Muscle of leg (tissue), 11 donors: ENCODE results near the gene PLEKHA6. TPM values are rescaled to one million over a fixed set of nuclear protein-coding genes. Genes with fewer than 3 reads are reported as not detected.

ENCODE experiments used
- DNase-seq: peaks from one replicate; pipeline ENCODE4 v3.0.0; 2013
- H3K27ac ChIP-seq: one replicate; pipeline ENCODE4 v1.5.1; 2013; ENCODE audit warnings: mild to moderate bottlenecking, low read length, control low read depth
- H3K27me3 ChIP-seq: one replicate; pipeline ENCODE4 v1.6.1; 2013; ENCODE audit warnings: low read length; ENCODE audit not compliant: control insufficient read depth, insufficient read depth
- H3K36me3 ChIP-seq: one replicate; pipeline ENCODE4 v1.6.1; 2013; ENCODE audit warnings: low read length; ENCODE audit not compliant: control insufficient read depth, insufficient read depth
- H3K4me1 ChIP-seq: one replicate; pipeline ENCODE4 v1.6.1; 2013; ENCODE audit warnings: low read length; ENCODE audit not compliant: control insufficient read depth, insufficient read depth
- H3K4me3 ChIP-seq: one replicate; pipeline ENCODE4 v1.5.1; 2013; ENCODE audit warnings: low read length, control low read depth
- H3K9me3 ChIP-seq: replicated peaks from 2 replicates; pipeline ENCODE4 v1.6.1; 2013; ENCODE audit warnings: low read depth, low read length; ENCODE audit not compliant: control insufficient read depth
- WGBS: methylation state at CpG from one replicate; pipeline ENCODE4 v1.1.5; 2013; ENCODE audit warnings: missing lambda C conversion rate; ENCODE audit not compliant: insufficient coverage; 5-methylcytosine and 5-hydroxymethylcytosine counted together
- polyA plus RNA-seq, 8 donors: library from polyadenylated mRNA; unstranded; fragments of 120-200 nt; gene quantifications; one replicate each; pipeline versions ENCODE4 v1.2.1 to v1.2.3, GENCODE V29; 2013; ENCODE audit warnings: inconsistent platforms in 1 of 8, low replicate concordance in 1 of 8; ENCODE audit not compliant: insufficient read length in 8 of 8, insufficient read depth in 1 of 8
- total RNA-seq: library from RNA; stranded (reverse); fragments of 120-200 nt; gene quantifications from one replicate; pipeline ENCODE4 v1.2.4, GENCODE V29; 2013

PLEKHA6 gene
- total and polyA plus RNA-seq, 9 donors = 2.2 to 10.0 (median 4.8) TPM

DNA sequence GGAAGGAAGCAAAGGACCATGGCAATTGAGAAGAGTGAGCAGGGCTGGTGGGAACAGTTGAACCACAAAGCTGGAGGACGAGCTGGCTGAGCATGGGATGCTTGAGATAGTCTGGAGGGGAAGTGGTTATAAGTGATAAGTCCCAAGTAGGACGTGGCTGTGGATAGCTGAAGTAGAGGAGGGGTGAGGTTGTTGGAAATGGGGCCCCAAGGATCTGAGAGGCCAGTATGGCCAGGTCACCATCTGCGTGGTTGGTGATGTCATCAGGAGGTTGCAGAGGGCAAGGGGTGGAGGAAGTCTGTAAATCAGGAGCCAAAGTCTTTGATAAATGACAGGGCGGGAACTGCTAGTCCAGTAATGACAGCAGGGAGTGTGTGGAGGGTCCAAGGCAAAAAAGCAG, 182.6 kb downstream of the PLEKHA6 start:
- Histone ChIP-seq H3K27me3 (peaks cover 22% of the 10 kb centered on the region), H3K27ac (no peak overlapping the region), H3K4me1 (no peaks in the 10 kb centered on the region), H3K4me3 (no peak overlapping the region), H3K9me3 (no peaks in the 10 kb centered on the region), H3K36me3 (no peaks in the 10 kb centered on the region)
- no peak for DNase-seq
- WGBS = 45% methylated on average over 4 of the region's 4 CpGs

DNA sequence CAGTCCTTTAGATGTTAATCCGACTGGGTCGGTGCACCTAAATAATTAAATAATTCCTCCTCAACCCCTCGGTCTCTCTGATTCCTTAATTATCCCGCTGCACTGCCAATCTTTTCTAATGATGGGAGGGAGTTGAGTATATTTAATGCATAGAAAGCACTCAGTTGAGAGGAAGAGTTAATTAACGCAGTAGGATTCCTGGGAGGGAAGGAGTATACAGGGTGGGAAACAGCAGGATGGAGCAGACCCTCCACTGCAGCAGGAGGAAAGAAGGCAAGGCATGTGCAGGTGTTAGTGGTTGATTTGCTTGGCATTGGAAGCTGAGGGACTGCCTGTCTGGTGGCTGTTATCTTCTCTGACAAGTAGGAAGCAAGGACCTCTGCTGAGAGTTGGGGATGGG, 183.7 kb downstream of the PLEKHA6 start:
- H3K36me3 ChIP-seq = no peaks in the 10 kb centered on the region
- WGBS = 100% methylated on average over 1 of the region's 5 CpGs
- no peaks in the 10 kb centered on the region for H3K4me1 ChIP-seq
- no peak for DNase-seq
- no peak overlapping the region for H3K4me3 ChIP-seq
- no peak overlapping the region for H3K27ac ChIP-seq
- no peaks in the 10 kb centered on the region for H3K9me3 ChIP-seq
- H3K27me3 ChIP-seq = peaks cover 22% of the 10 kb centered on the region

DNA sequence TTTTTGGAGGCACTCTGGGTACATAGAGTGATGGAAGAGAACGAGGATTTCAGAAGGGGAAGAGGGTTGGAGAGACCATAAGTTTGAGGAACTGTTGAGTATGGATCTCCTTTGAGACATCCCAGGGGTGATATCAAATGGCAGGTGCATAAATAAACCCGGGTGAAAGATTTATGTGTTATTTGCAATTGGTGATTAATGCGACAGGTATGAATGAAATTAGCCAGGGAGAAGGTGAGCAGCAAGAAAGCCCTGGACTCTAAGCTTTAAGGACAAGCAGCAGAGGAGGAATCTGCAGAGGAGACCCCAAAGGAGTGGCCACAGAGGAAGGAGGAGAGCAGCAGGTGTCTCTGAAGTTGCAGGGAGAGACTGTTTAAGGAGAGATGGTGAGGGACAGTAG, 184.8 kb downstream of the PLEKHA6 start:
- Histone ChIP-seq H3K27ac (no peak overlapping the region), H3K4me1 (no peaks in the 10 kb centered on the region), H3K4me3 (no peak overlapping the region), H3K36me3 (no peaks in the 10 kb centered on the region), H3K27me3 (peaks cover 22% of the 10 kb centered on the region), H3K9me3 (no peaks in the 10 kb centered on the region)
- WGBS = 68% methylated on average over 3 of the region's 3 CpGs
- no peak for DNase-seq

DNA sequence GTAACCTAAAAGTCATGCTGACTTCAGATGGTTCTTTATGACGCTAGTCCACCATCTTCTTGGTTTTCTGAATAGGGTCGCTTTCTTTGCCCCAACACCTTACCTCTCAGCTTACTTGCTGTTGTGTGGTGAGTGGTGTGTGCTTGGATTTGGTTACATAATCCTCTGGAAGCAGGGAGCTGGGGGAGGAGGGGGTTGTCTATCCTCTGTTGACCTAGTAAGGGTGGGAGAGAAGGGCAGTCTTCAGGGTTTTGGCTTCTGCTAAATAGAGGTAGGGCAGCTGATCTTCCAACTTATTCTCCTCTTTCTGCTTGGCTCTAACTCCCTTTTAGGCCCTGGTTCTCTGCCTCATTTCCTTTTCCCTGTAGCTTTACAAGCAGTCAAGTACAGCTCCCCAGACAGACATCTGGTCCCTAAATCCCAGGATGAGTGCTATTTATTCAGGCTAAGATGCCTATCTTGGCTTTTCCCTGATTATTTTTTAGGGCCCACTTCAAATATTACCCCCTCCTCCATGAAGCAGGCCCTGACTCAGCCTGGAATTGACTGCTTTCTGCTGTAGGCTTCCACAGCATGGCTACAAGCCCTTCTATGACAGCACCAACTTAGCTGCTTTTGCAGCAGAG, 187.2 kb downstream of the PLEKHA6 start:
- H3K9me3 ChIP-seq = no peaks in the 10 kb centered on the region
- H3K4me1 ChIP-seq = no peaks in the 10 kb centered on the region
- H3K36me3 ChIP-seq = no peaks in the 10 kb centered on the region
- peaks cover 14% of the 10 kb centered on the region for H3K27me3 ChIP-seq
- no peak overlapping the region for H3K27ac ChIP-seq
- WGBS = no CpG with 5 or more reads among the region's 2 CpGs
- DNase-seq = no peak
- H3K4me3 ChIP-seq = no peak overlapping the region

DNA sequence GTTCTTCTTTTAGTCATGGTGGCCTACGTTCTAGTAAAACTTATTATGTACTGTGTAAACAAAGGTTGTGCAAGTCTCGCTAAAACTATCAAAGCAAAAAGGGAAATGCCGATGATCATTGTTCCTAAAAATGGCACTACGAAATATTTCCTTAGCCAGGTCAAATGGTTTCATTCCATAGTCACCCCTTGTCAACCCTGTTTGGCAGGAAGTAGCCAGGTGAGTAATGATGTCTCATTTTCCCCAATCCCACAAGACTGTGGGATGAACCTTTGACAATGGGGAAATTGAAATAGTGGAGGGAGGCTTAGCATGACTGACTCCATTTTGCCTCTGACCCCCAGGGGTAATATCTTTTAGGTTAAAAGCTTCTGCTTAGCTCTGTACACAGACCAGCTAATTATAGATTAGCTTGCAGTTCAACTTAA, 188.0 kb downstream of the PLEKHA6 start:
- H3K4me3 ChIP-seq = no peak overlapping the region
- no peaks in the 10 kb centered on the region for H3K4me1 ChIP-seq
- H3K9me3 ChIP-seq = no peaks in the 10 kb centered on the region
- H3K27ac ChIP-seq = no peak overlapping the region
- no CpG with 5 or more reads among the region's 4 CpGs for WGBS
- no peaks in the 10 kb centered on the region for H3K36me3 ChIP-seq
- H3K27me3 ChIP-seq = peaks cover 10% of the 10 kb centered on the region
- DNase-seq = no peak

DNA sequence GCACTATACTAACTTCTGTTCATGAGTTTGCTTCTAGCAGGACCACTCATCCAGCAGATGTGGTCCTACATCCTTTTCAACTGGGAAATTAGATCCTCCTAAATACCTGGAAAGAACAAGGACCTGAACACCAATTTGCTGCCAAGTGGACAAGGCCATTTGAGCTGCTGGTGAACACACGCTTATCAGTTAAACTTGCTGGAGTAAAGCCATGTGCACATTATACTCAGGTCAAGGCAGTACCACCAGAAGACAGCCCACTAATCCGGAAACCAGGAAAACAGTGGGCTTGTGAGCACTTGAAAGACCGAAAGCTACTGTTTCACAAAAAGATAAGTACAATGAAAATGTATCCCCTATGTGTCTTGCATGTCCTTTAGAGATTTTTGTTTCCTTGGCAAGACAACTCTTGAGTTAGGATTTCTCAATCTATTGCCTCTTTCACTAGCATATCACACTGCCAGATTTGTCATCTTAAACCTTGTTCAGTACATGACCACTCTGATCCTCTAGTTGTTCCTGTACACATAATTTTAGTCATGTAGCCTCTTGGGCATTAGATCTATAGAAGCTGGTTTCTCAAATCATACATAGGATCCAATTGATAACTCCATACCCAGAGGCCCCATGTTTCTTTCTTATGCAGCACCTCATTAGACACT, 189.1 kb downstream of the PLEKHA6 start:
- WGBS = 86% methylated on average over 1 of the region's 3 CpGs
- Histone ChIP-seq H3K27me3 (peaks cover 7% of the 10 kb centered on the region), H3K9me3 (no peaks in the 10 kb centered on the region), H3K27ac (no peak overlapping the region), H3K4me1 (no peaks in the 10 kb centered on the region), H3K36me3 (no peaks in the 10 kb centered on the region), H3K4me3 (no peak overlapping the region)
- no peak for DNase-seq

DNA sequence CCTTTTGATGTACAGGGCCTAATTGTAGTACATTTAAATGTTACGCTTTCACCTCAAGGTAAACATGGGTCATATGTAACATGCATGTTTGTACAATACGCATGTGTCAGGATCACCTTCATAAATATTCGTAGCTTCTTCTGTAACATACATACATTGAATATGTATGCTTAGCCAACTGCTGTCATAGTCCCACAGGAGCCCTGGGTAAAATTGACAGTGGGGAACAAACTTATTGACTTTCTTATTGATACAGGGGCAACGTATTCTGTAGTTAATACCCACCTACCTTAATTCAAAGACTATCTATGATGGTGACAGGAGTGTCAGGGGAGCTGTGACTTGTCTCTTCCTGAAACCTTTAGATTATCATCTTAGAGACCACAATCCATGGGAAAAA, 189.9 kb downstream of the PLEKHA6 start:
- no peak for DNase-seq
- Histone ChIP-seq H3K27ac (no peak overlapping the region), H3K4me3 (no peak overlapping the region), H3K9me3 (no peaks in the 10 kb centered on the region), H3K4me1 (no peaks in the 10 kb centered on the region), H3K36me3 (no peaks in the 10 kb centered on the region), H3K27me3 (peaks cover 4% of the 10 kb centered on the region)
- WGBS = 100% methylated on average over 1 of the region's 4 CpGs

Other genes with a start within 250 kb of the PLEKHA6 start
- gene ETNK2, start 207.9 kb downstream of the PLEKHA6 start, total RNA-seq = 3.1 TPM
- 1 to 10 TPM; 2.1 to 6.1 (median 3.8) TPM for gene ETNK2, start 207.9 kb downstream of the PLEKHA6 start, polyA plus RNA-seq
- gene REN, start 193.6 kb downstream of the PLEKHA6 start, total RNA-seq = not detected
- gene REN, start 193.6 kb downstream of the PLEKHA6 start, polyA plus RNA-seq = under 1 TPM in 1 of 8 donors, not detected in 7; 0.31 TPM
- gene KISS1, start 163.4 kb downstream of the PLEKHA6 start, total RNA-seq = 5.6 TPM
- gene KISS1, start 163.4 kb downstream of the PLEKHA6 start, polyA plus RNA-seq = 1 to 10 TPM in 2 of 8 donors, under 1 TPM in 5, not detected in 1; 0.29 to 2.2 (median 0.64) TPM
- 0.09 TPM for gene GOLT1A, start 145.9 kb downstream of the PLEKHA6 start, total RNA-seq
- gene GOLT1A, start 145.9 kb downstream of the PLEKHA6 start, polyA plus RNA-seq = 1 to 10 TPM in 2 of 8 donors, under 1 TPM in 1, not detected in 5; 0.31 to 3.9 (median 1.5) TPM
- gene PPP1R15B, start 51.9 kb upstream of the PLEKHA6 start, total RNA-seq = 21.9 TPM
- gene PPP1R15B, start 51.9 kb upstream of the PLEKHA6 start, polyA plus RNA-seq = 10 to 100 TPM; 20.9 to 33.4 (median 25.3) TPM
- gene PIK3C2B, start 134.9 kb upstream of the PLEKHA6 start, total RNA-seq = 24.9 TPM
- gene PIK3C2B, start 134.9 kb upstream of the PLEKHA6 start, polyA plus RNA-seq = 10 to 100 TPM; 22.0 to 37.1 (median 32.0) TPM
- gene MDM4, start 156.5 kb upstream of the PLEKHA6 start, total RNA-seq = 36.8 TPM
- gene MDM4, start 156.5 kb upstream of the PLEKHA6 start, polyA plus RNA-seq = 10 to 100 TPM in 7 of 8 donors, 1 to 10 TPM in 1; 9.9 to 37.1 (median 20.8) TPM